Anterior cingulate cortex (tissue), 58 donors: ENCODE data around the gene NPAS3.

Experiments used
- DNase-seq, 58 donors: peaks; one replicate each; lab custom pipeline; 2025; lab: John Stamatoyannopoulos, UW

The NPAS3 gene

DNA sequence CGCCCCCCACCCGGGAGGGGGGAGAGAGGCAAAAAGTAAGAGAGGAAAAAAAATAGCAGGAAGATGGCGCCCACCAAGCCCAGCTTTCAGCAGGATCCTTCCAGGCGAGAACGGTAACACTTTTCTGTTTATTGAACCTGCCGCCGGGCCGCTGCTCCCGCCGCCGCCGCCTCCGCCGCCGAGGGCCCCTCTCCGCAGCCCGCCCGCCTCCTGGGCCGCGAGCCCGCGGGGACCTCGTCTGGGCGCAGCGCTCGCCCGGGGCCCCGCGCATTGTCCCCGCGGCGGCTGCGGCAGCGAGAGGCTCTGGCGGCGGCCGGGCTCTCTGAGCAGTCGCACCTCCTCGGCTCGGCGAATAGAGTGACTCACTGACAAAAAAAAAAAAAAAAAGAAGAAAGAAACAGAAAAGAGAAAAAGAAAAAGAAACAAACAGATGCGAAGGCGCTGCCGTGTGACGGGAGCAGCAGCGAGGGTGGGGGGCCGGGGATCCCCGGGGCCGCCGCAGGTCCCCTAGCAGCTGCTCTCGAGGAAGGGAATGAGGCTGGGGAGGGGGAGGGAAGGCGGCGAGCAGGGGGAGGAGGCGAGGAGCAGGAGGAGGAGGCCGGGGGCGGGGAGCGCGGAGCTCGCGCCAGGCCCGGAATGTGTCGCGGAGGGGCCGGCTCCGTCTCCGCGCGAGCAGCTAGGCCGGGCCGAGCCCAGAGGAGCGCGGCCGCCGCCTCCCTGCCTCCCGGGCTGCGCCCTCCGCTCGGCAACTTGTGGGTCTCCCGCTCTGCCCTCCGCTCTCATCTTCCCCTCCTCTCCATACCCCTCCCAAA is 781 bp downstream of the NPAS3 start:
- DNase-seq: peak in 51 of 58 donors; percentile 19 to 83 (median 70)

DNA sequence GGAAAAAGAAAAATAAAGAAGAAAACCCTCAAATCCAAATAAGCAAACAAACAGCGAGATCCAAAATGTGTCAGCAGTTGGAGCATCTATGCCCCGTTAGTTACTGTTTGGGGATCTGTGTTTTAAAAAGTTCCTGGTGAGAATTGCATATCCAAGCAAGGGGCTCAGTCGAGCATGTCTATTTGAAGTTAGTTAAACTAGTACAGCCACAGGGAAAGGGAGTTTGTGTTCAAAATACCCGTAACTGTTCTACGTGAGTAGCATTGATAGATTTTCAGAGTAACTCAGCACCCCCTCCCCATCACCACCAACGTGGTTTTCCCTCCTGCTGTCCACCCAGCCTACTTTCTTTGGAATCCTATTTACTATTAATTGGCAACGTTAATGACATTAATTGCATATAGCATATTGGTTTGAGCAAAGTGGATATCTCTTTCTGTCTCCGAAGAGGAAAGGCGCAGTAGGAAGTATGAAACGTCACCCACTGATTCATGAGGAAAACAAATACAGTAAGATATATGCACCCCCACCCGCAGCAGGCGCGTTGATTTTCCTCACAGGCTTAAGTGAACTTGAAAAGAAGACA is 1.5 kb downstream of the NPAS3 start:
- DNase-seq: peak in 6 of 58 donors; percentile 33 to 53 (median 46)

DNA sequence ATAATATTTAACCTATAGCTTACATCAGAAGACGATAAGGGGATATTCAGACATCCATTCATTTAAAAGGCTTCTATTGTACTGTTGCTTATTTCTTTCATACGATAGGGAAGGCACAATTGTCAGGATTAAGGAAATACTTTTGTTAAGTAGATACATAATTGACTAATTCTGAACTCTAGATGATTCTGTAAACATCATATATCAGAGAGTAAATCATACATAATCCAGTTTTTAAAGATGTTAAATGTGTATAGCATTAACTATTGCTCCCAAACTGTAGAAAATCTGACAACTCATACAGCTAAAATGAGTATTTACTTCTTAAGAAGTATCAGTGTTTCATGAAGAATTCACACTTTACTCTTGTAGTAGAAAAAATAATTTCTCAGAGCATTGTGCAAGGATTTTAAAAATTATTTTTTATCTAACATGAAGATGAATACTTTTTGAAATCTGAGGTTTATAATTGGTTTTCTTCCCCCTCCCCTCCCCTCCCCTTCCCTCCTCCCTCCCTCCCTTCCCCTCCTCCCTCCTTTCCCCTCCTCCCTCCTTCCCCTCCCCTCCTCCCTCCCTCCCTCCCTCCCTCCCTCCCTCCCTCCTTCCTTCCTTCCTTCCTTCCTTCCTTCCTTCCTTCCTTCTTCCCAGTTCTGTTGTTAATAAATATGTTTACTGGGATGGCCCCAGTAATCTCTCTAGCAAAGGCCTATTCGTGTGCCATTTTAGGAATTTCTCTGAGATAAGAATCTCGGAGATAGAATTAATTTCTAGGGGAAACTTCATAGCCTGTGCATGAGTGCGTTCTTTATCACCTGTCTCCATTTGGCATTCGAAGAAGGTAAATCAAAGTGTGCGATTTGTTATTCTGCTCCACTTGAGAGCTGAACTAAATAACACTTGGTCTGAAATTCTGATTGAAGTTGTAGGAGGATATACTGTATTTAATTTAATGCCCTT is 2.3 kb downstream of the NPAS3 start:
- DNase-seq: no peak

DNA sequence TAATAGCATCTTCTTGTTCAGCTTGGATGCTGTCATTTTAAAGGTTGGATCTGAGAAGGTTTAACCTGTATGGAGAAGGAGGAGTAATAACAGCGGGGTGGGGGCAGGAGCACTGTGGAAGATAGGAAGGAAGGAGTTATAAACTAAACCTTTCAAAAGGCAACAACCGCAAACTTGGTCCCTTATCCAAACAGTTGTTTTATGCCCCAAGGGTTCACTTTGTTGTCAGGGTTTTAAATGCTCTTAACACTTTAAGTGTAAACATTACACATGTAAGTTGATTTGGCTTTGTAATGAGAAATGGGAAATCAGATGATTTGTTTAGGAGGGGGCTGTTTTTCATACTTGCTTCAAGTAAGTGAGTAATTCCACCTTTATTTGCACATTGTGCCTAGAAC is 3.0 kb downstream of the NPAS3 start:
- DNase-seq: no peak

DNA sequence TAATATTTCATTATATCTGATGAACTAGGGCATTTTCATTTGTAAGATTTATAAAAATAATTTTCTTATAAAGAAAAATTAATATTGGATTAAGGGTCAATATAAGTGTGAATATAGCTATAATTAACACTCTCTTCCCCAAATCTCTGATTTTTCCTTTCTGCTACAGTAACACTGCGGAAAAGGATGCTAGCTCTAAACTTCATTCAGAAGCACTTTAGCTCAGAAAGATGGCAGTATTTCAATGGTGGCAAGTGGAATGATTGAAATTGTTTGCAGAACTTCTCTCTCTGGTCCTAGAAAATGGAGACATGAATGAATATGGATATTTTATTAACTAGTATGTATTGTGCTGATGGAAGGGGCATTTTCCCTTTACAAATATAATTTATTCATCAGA is 8.4 kb downstream of the NPAS3 start:
- peak in 1 of 58 donors; percentile 17 for DNase-seq

DNA sequence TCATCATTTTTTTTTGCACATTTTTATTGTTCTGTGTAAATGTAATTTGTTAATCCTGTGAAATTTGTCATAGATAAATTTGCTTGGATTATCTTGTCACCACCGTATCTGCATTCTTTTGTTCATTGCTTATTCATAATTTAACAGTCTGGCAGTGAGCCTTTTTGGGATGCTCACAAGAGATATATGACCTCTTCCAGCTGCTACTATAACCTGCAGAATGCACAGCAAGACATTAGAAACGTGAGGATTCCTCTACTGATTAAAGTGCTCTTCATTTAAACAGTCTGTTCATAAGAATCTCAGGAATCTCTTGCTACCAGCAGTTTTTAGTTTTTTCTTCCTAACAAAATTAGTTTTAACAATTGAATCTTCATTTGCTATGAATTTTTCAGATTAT is 9.1 kb downstream of the NPAS3 start:
- DNase-seq: no peak

DNA sequence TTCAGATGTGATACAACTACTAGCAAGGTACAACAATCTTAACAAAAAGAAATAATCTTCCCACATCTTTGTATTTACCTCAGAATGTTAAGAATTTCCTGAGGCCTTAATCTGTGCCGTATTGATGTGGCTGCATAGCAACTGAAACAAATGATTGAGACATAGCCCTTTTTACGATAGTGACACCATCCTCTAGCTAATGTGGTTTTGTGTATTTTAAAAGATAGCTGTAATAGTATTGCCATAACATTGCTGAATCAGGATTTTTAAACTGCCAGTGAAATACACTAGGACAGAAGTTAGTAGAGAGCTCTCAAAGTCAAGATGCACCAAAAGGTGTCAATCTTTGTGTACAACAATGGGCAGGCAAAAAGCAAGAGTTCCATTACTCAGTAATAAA is 11.9 kb downstream of the NPAS3 start:
- no peak for DNase-seq

DNA sequence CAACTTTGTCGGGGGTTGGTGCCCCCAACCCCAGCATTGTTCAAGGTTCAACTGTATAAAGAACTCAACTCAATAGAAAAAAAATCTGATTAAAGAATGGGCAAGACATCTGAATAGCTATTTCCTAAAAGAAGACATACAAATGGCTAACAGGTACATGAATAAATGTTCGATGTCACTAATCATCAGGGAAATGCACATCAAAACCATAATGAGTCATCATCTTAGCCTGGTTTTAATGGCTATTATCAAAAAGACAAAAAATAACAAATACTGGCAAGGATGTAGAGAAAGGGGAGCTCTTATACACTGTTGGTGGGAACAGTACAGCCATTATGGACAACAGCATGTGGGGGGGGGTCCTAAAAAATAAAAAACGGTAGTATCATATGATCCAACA is 28.7 kb downstream of the NPAS3 start:
- no peak for DNase-seq

DNA sequence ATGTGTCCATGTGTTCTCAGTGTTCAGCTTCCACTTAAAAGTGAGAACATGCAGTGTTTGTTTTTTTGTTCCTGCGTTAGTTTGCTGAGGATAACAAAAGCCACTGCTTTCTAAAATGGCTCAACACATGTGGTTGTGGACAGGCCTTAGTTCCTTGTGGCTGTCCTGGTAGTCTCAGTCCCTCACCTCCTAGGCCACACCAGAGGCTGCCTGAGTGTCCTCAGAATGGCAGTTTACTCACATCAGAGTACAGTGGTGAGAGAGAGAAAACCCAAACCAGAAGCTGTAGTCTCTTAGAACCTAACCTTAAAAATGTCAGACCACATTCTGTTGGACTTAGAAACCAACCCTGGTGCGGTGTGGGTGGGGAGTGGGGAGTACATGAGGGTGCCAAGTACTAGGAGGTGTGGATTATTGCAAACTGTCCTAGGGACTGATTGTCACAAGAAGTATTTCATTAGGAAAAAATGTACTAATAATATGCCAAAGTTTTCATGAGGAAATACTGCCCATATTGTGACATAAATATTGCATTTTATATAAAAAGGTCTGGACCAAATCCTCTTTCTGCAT is 30.4 kb downstream of the NPAS3 start:
- DNase-seq: no peak

DNA sequence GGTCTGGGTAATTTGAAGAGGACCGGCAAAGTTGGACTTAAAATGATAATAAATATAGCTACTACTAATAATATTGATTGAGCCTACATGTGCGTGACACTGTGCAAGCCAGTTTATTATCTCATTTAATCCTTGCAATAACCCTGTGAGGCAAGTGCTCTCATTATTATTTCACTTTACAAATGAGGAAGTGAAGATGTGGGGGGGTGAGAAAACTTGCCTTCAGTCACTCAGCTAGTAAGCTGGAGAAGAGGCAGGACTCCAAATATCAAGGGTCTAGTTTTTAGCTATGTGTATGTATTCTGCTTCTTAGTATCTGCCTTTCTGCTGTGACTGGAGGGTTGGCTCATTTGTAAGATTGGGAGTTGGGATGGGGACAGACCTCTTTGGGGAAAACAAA is 39.2 kb downstream of the NPAS3 start:
- no peak for DNase-seq

DNA sequence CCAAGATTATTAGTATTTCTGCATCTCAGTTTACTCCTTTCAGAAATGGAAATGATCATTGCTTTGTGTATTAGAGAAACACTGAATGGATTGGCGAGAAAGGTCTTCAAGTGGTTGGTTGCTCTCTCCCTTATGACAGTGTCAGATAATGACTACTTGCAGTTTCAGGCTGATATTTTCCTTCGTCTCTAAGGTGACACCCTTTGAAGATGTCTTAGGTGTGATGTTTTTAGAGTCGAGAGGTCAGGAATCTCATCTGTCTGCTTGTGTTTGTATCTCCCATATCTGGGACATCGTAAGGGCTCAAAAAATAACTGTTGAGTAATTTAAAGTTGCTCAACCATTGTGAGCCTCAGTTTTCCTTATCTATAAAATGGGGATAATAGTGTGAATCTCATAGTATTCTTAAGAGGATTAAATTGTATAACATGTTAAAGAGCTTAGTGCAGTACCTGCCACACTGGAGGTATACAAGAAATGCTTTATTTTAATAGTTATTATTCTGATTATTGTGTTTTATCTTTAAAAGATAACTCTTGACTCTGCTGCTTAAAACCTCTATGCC is 40.1 kb downstream of the NPAS3 start:
- DNase-seq: no peak

DNA sequence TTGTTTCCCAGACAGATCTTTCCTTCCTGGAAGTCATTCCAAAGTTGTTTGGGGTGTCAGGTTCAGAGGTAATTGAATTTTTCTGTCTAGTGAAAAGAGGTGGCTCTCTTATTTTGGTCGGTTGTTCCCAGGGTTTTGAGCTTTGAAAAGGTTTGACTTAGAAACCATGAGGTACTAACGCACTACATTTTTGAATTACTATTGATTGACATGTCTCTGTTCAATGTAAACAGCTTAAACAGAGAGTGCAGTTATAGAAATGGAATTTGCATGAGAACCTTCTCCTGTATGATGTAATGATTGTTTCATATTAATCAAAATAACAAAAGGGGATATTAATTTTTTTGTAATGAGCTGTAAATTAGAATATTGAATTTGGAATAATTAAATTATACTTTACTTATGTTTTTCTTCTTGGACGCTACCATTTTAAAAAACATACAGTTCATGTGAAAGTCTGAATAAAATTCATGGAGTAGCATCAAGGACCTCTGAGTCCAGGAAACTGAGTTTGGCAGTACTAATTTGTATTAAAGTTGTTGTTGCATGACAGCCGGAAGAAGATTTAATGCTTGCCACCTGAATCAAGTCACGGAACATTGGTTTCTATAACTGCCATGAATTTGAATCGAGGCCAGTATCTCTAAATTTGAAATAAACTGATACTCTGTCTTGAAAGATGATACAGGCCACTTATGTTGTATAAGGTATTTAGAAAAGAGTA is 41.7 kb downstream of the NPAS3 start:
- no peak for DNase-seq

DNA sequence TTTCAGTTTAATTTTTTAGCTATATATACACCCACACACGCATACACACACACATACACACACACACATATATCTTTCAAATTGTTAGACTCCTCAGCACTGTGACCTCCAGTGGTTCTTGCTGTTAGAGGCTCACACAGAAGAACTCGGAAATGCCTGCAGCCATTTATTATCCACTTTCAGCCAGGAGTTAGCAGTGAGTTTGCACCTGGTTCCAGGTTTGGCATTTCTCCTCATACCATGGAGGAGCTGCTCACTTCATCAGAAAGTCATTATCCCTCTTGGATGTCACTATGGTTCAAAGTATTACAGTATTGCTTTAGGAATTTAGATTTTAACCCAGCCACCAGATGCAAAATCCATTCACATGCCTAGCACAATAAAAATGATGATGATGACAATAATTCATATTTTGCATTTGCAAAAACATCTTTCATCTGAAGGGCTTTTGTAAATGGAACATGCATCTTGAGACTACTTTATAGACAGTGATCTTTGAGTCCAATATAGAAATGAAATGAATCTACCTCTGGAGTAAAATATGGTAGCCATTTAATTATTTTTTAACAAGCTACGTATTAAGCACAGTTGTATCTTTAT is 42.3 kb downstream of the NPAS3 start:
- DNase-seq: no peak

DNA sequence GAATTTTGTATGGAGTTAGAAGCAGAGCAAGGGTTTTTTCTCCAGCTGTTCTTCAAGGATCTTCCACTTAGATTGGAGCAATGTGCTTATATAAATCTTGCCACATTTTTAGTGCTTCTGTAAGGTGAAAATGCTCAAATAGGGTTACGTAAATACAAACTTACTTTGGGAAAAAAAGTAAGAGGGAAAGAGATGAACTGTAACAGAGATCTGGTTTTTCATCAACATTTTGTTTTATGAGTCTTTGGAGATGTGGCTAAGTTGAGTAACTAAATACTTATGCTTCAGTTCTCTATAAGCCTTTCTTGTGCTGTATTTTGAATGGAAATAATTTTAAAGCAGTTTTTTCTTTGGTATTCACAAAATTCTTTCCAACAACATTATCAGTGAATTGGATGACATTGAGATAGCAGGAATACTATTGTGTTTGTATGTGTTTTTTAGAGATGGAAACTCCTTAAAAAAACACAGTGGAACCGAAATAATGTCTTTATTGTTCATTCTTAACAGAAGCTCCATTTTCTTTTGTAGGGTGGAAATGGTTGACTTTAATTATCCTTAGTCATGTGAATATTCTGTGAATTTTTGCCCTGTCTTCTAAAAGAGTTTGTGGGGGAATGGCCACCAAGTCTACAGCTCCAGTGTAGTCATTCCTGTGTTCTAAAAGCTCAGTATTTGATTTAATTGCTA is 45.7 kb downstream of the NPAS3 start:
- peak in 1 of 58 donors; percentile 30 for DNase-seq

DNA sequence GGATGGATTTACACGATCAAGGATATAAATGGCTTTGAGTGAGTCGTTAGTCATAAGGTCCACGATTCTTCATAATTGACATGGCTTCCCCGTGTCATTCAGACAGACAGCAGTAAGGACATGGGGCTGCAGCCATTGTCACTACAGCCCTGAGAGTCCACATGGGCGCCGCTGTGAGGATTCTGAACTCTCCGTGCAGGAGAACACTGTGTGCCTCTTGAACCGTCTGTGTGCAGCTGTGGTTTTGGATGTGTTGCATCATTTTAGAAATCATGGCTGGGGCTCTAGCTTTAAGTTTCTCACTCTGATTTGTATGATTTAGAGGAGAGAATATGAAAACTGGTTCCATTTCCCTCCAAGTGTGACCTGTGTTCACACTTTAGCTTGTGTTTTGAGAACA is 47.2 kb downstream of the NPAS3 start:
- DNase-seq: peak in 33 of 58 donors; percentile 1 to 61 (median 14)

DNA sequence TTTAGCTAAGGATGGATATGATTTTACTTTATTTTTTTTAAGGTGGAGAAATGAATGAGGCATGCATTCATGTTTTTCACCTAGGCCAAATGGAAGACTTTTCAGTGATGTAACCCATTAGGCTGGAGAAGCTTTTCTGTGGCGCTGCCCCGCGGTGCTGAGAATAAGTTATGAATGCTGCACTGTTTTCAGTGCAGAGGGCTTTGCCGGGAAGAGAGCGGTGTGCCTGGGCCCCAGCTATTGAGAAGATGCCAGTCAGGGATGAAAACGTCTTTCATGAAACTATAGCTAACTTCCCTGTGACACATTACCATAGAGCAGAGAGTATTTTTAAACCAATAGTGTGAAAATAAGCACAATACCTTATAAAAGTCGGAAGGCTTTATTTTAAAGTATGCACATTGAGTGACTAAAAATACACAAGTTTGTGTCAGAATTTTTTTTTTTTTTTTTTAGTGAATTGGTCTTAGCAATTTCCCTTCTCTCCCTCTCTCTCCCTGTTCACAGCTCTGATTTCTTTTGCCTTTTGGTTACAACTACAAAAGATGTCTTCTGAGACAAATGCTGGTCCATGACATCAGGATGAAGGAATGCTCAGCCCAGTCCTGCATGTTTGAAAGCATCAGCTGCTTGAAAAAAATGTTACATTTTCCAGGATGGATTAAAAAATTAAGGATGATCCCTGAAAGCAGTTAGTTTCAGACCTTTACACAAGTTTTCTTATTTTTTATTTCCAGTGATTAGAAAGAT is 48.3 kb downstream of the NPAS3 start:
- DNase-seq: peak in 54 of 58 donors; percentile 5 to 91 (median 66)

DNA sequence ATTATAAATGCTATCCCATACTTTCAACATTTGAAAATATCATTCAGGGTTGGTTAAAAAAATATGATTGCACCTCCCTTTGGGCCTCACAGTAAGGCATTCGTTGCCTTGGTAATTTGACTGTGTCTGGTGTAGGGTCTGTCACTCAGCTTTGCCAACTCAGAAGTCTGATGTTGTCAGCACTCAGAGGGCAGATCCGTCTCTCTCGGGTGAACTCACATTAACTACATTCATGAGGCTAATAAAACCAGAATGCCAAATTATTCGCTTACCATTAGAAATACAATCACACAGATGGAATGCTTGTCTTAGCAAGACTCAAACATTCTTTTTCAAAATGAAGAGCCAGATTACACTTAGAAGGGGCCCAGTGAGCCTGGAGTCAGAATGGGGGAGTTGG is 53.0 kb downstream of the NPAS3 start:
- DNase-seq: no peak

DNA sequence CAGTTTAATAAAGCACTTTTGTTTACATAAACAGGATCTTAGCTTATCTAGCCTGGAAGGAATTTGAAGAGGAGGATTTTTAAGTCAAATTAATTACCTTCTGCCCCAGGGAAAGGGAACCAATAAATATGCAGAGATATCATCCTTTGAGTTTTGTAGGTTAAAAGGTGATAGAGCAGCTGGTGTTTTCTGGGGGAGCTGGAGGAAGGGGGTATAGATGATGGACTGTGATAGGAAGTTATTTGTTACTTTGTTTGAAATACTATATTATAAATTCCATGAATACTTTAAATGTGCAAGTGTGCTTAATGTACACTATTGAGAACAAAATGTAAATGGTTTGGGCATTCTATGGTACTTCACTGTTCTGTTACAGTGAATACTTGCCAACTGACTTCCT is 55.2 kb downstream of the NPAS3 start:
- DNase-seq: no peak
